Measurements from ENCODE around the gene MT1G. TPM values are rescaled to one million over a fixed set of nuclear protein-coding genes. Genes with fewer than 3 reads are reported as not detected.

MT1G gene
- total RNA-seq, 1 experiment from 2014 or later: not detected

- BruUV-seq (replicated peaks): no TSS peak
- CTCF ChIA-PET: interaction anchor here (0.6 to 1.1 kb wide), 5 partner anchors 11 to 131 kb away, joined by 3 to 5 read pairs (median 3); no protein-coding TSS in a partner anchor
- intact Hi-C loops (cut with micrococcal nuclease): no loop called here
Measured at GRCh38 chr16:56708525-56709442, 40.9 kb upstream of the MT1G start.

DNA sequence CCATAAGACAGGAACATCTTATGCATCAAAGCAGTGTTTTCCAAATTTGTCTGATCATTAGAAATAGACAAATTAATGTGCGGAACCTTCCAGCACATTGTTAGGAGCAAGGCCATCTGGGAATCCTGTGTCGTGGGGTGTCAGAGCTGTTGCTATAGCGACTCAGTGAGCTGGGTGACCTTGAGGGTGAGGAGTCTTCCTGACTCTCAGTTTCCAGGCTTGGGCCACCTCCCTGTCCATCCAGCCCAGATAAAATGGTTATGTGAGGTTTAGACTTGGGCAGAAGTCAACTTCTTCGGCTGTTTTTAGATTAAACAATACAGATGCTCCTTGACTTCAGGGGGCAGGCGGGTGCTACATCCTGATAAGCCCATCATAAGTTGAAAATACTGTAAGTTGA lies 35.0 kb upstream of the MT1G start:
- TF ChIP-seq, protein P1, sequence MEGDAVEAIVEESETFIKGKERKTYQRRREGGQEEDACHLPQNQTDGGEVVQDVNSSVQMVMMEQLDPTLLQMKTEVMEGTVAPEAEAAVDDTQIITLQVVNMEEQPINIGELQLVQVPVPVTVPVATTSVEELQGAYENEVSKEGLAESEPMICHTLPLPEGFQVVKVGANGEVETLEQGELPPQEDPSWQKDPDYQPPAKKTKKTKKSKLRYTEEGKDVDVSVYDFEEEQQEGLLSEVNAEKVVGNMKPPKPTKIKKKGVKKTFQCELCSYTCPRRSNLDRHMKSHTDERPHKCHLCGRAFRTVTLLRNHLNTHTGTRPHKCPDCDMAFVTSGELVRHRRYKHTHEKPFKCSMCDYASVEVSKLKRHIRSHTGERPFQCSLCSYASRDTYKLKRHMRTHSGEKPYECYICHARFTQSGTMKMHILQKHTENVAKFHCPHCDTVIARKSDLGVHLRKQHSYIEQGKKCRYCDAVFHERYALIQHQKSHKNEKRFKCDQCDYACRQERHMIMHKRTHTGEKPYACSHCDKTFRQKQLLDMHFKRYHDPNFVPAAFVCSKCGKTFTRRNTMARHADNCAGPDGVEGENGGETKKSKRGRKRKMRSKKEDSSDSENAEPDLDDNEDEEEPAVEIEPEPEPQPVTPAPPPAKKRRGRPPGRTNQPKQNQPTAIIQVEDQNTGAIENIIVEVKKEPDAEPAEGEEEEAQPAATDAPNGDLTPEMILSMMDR (IDR thresholded peaks at IDR 0.05; ENCODE audit: unreplicated experiment): no peak
- Mint-ChIP-seq H3K4me3 (ENCODE audit: unreplicated experiment) (no peak overlapping the region), H3K9me3 (ENCODE audit: unreplicated experiment) (no peaks in the 10 kb centered on the region), H3K4me1 (ENCODE audit: insufficient read depth, unreplicated experiment) (peaks cover 10% of the 10 kb centered on the region), H3K27me3 (ENCODE audit: insufficient read depth, unreplicated experiment) (no peaks in the 10 kb centered on the region), H3K36me3 (ENCODE audit: insufficient read depth, unreplicated experiment) (no peaks in the 10 kb centered on the region), H3K27ac (ENCODE audit: low read depth, unreplicated experiment) (no peak overlapping the region)
- intact Hi-C loops (cut with micrococcal nuclease): loop anchor here (1.0 to 2.0 kb wide), 8 partner anchors 29 to 370 kb away; no protein-coding TSS in a partner anchor
- BruUV-seq (replicated peaks): no TSS peak
- no peak for DNase-seq (ENCODE audit: unreplicated experiment)
- POLR2A ChIA-PET: interaction anchor here (0.9 to 4.2 kb wide), 11 partner anchors 19 to 250 kb away, joined by 3 to 75 read pairs (median 6); partner anchors contain the start of genes BBS2, HERPUD1, MT1E and MT1X
- CTCF ChIA-PET: interaction anchor here (0.6 to 5.1 kb wide), 33 partner anchors 7 to 1780 kb away, joined by 3 to 105 read pairs (median 4); partner anchors contain the start of genes BBS2 and MT1H

More at GRCh38 chr16:56708525-56709442, 40.9 kb upstream of the MT1G start:
- H3K27ac Mint-ChIP-seq (ENCODE audit: low read depth, unreplicated experiment): no peak overlapping the region
- H3K4me3 Mint-ChIP-seq (ENCODE audit: unreplicated experiment): no peak overlapping the region
- H3K27me3 Mint-ChIP-seq (ENCODE audit: insufficient read depth, unreplicated experiment): no peaks in the 10 kb centered on the region
- no peaks in the 10 kb centered on the region for H3K4me1 Mint-ChIP-seq (ENCODE audit: insufficient read depth, unreplicated experiment)
- no peaks in the 10 kb centered on the region for H3K36me3 Mint-ChIP-seq (ENCODE audit: insufficient read depth, unreplicated experiment)
- no peak for DNase-seq (ENCODE audit: unreplicated experiment)
- POLR2A ChIA-PET: interaction anchor here (0.6 to 1.6 kb wide), 2 partner anchors 83 to 189 kb away, joined by 3 to 6 read pairs; partner anchors contain the start of genes BBS2 and MT1E
- H3K9me3 Mint-ChIP-seq (ENCODE audit: unreplicated experiment): no peaks in the 10 kb centered on the region
- TF ChIP-seq, protein P1 (IDR thresholded peaks at IDR 0.05; ENCODE audit: unreplicated experiment): no peak

DNA sequence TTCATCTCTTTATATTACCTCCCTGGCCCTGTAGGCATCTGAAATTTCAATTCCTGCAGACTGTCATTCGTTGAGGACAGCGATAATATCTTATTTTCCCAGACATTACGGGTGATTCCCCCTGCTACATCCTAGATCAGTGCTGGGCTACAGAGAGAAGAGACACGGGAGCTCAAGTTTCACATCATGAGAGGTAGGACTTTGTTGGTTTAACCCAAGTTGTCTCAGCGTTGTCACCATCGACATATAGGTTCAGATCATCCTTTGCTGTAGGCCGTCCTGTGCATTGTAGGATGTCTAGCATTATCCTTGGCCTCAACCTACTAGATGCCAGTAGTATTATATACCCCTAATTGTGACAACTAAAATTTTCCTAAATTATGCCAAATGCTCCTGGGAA lies 33.7 kb upstream of the MT1G start:
- no peaks in the 10 kb centered on the region for H3K9me3 Mint-ChIP-seq (ENCODE audit: unreplicated experiment)
- no peaks in the 10 kb centered on the region for H3K36me3 Mint-ChIP-seq (ENCODE audit: insufficient read depth, unreplicated experiment)
- ChIA-PET POLR2A (interaction anchor here (0.6 to 4.2 kb wide), 23 partner anchors 18 to 290 kb away, joined by 3 to 75 read pairs (median 5); partner anchors contain the start of genes BBS2, HERPUD1, MT1E and MT1X), CTCF (interaction anchor here (0.6 to 5.1 kb wide), 50 partner anchors 8 to 370 kb away, joined by 3 to 105 read pairs (median 5); partner anchors contain the start of genes BBS2, MT1B, MT1E and MT1H)
- H3K27ac Mint-ChIP-seq (ENCODE audit: low read depth, unreplicated experiment): peak overlapping the region; percentile 25
- no peaks in the 10 kb centered on the region for H3K27me3 Mint-ChIP-seq (ENCODE audit: insufficient read depth, unreplicated experiment)
- peaks cover 10% of the 10 kb centered on the region for H3K4me1 Mint-ChIP-seq (ENCODE audit: insufficient read depth, unreplicated experiment)
- intact Hi-C loops (cut with micrococcal nuclease): loop anchor here (2.0 kb wide), 1 partner anchor 51 kb away; the partner anchor contains the start of gene MT1B
- TF ChIP-seq, protein P1 (IDR thresholded peaks at IDR 0.05; ENCODE audit: unreplicated experiment): no peak
- BruUV-seq (replicated peaks): no TSS peak
- no peak overlapping the region for H3K4me3 Mint-ChIP-seq (ENCODE audit: unreplicated experiment)
- DNase-seq (ENCODE audit: unreplicated experiment): no peak

GRCh38 chr16:56700631-56701030 lies 32.8 kb upstream of the MT1G start:
- POLR2A ChIA-PET: interaction anchor here (0.7 to 4.2 kb wide), 9 partner anchors 17 to 153 kb away, joined by 3 to 75 read pairs (median 3); partner anchors contain the start of genes MT1E, MT1X and MT2A

More at GRCh38 chr16:56700631-56701030, 32.8 kb upstream of the MT1G start:
- CTCF ChIA-PET: interaction anchor here (0.5 to 5.1 kb wide), 29 partner anchors 8 to 382 kb away, joined by 3 to 105 read pairs (median 4); partner anchors contain the start of genes BBS2, MT1B, MT1E and MT1X
- H3K9me3 Mint-ChIP-seq (ENCODE audit: unreplicated experiment): no peaks in the 10 kb centered on the region
- peaks cover 10% of the 10 kb centered on the region for H3K4me1 Mint-ChIP-seq (ENCODE audit: insufficient read depth, unreplicated experiment)
- intact Hi-C loops (cut with micrococcal nuclease): loop anchor here (2.0 kb wide), 1 partner anchor 50 kb away; the partner anchor contains the start of gene MT1B
- no peak overlapping the region for H3K4me3 Mint-ChIP-seq (ENCODE audit: unreplicated experiment)
- H3K27me3 Mint-ChIP-seq (ENCODE audit: insufficient read depth, unreplicated experiment): no peaks in the 10 kb centered on the region
- no TSS peak for BruUV-seq (replicated peaks)
- DNase-seq (ENCODE audit: unreplicated experiment): no peak
- TF ChIP-seq, protein P1 (IDR thresholded peaks at IDR 0.05; ENCODE audit: unreplicated experiment): no peak
- H3K27ac Mint-ChIP-seq (ENCODE audit: low read depth, unreplicated experiment): no peak overlapping the region
- no peaks in the 10 kb centered on the region for H3K36me3 Mint-ChIP-seq (ENCODE audit: insufficient read depth, unreplicated experiment)
